GM18505 (cell line): Measurements from ENCODE around the gene C3.
"Not testable (repeated sequence)": the region's sequence is repeated elsewhere in the genome, so short reads cannot be mapped to it uniquely, and the experiment has no call there.

Experiments
- ATAC-seq: cut with Tn5 transposase; IDR thresholded peaks from one replicate; pipeline ENCODE4 v1.9.1; 2021; ENCODE audit not compliant: unreplicated experiment
- POLR2A ChIP-seq: IDR thresholded peaks from 4 replicates; pipeline ENCODE4 v1.6.1; 2011; ENCODE audit warnings: borderline replicate concordance; ENCODE audit not compliant: insufficient read depth, insufficient read length; ENCODE audit errors: extremely low read depth

Gene C3

GRCh38 chr19:6711078-6711361, 9.4 kb downstream of the C3 start:
- no peak for TF ChIP-seq POLR2A
- no peak for ATAC-seq

- no peak for TF ChIP-seq POLR2A
- no peak for ATAC-seq
Measured at GRCh38 chr19:6710273-6711077, 10.0 kb downstream of the C3 start.

- TF ChIP-seq POLR2A, result no peak
- no peak for ATAC-seq
Measured at GRCh38 chr19:6709549-6709948, 10.9 kb downstream of the C3 start.

- not testable (repeated sequence) for ATAC-seq
Measured at GRCh38 chr19:6708913-6709312, 11.5 kb downstream of the C3 start.

- no peak for ATAC-seq
- TF ChIP-seq POLR2A, result no peak
Measured at GRCh38 chr19:6708346-6708745, 12.1 kb downstream of the C3 start.

GRCh38 chr19:6707658-6708018, 12.8 kb downstream of the C3 start:
- TF ChIP-seq POLR2A, result no peak

GRCh38 chr19:6707011-6707657, 13.3 kb downstream of the C3 start:
- no peak for TF ChIP-seq POLR2A
- no peak for ATAC-seq

More at GRCh38 chr19:6707658-6708018, 12.8 kb downstream of the C3 start:
- ATAC-seq, result no peak

- no peak for TF ChIP-seq POLR2A
Measured at GRCh38 chr19:6706633-6706958, 13.9 kb downstream of the C3 start.

GRCh38 chr19:6705931-6706632, 14.4 kb downstream of the C3 start:
- no peak for ATAC-seq
- TF ChIP-seq POLR2A, result no peak

More at GRCh38 chr19:6706633-6706958, 13.9 kb downstream of the C3 start:
- no peak for ATAC-seq

- no peak for ATAC-seq
- TF ChIP-seq POLR2A, result no peak
Measured at GRCh38 chr19:6700586-6701316, 19.7 kb downstream of the C3 start.

- ATAC-seq, result no peak
- no peak for TF ChIP-seq POLR2A
Measured at GRCh38 chr19:6699935-6700334, 20.5 kb downstream of the C3 start.

GRCh38 chr19:6697291-6697690, 23.2 kb downstream of the C3 start:
- ATAC-seq, result no peak
- TF ChIP-seq POLR2A, result no peak

- ATAC-seq, result no peak
- TF ChIP-seq POLR2A, result no peak
Measured at GRCh38 chr19:6696239-6696820, 24.1 kb downstream of the C3 start.
